ENCODE results near the gene SLC2A10.

Gene SLC2A10

GRCh38 chr20:46689754-46690085, 19.7 kb upstream of the SLC2A10 start:
- Mint-ChIP-seq H3K4me3 (peak overlapping the region; percentile 93), H3K4me1 (peaks cover 50% of the 10 kb centered on the region), H3K36me3 (ENCODE audit: low read depth) (peaks cover 23% of the 10 kb centered on the region), H3K9me3 (no peaks in the 10 kb centered on the region), H3K27me3 (no peaks in the 10 kb centered on the region), H3K27ac (peak overlapping the region; percentile 89)
- ATAC-seq (no peak), DNase-seq (no peak)

DNA sequence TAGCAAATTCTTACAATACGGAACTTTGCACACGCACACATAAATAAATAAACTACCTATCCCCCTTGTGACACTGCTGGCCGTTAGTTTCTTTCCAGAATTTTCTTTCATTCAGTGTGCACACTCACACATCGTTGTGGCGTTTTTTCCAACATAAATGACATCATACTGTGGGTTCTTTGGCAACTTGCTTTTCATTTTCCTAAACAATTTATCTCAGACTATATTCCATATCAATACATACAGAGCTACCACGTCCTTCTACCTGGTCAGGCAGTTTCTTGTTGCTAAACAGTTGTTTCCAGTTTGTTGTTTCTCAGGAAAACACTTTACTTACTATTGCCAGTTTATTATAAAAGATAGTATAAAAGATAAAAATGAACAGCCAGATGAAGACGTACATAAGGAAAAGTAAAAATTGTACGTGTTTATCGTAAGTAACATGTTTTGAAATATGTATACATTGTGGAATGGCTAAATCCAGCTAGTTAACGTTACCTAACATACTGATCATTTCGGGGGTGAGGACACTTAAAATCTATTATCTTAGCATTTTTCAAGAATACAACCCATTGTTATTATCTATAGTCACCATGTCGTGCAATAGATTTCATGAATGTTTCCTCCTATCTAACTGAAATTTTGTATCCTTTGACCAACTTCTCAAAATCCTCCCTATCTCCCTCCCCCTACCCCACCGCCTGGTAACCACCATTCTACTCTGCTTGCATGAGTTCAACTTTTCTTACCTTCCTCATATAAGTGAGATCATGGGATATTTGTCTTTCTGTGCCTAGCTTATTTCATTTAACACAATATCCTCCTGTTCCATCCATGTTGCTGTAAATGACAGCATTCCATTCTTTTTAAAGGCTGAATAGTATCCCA, 19.0 kb upstream of the SLC2A10 start:
- Mint-ChIP-seq H3K27ac (peak overlapping the region; percentile 89), H3K36me3 (ENCODE audit: low read depth) (peaks cover 19% of the 10 kb centered on the region), H3K9me3 (no peaks in the 10 kb centered on the region), H3K27me3 (no peaks in the 10 kb centered on the region), H3K4me3 (peak overlapping the region; percentile 93), H3K4me1 (peaks cover 46% of the 10 kb centered on the region)
- ATAC-seq (no peak), DNase-seq (no peak)

DNA sequence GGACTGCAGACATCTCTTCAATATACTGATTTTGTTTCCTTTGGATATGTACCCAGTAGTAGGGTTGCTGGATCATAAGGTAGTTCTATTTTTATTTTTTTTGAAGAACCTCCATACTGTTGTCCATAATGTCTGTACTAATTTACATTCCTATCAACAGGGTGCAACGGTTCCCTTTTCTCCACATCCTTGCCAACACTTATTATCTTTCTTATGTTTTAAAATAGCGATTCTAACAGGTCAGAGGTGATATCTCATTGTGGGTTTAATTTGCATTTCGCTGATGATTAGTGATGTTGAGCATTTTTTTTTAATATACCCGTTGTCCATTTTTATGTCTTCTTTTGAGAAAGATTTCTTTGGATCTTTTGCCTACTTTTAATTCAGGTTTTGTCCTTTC, 18.3 kb upstream of the SLC2A10 start:
- no peak for DNase-seq
- H3K4me1 Mint-ChIP-seq, result peaks cover 44% of the 10 kb centered on the region
- no peaks in the 10 kb centered on the region for H3K27me3 Mint-ChIP-seq
- no peak overlapping the region for H3K27ac Mint-ChIP-seq
- no peak for ATAC-seq
- no peaks in the 10 kb centered on the region for H3K9me3 Mint-ChIP-seq
- H3K4me3 Mint-ChIP-seq, result no peak overlapping the region
- peaks cover 13% of the 10 kb centered on the region for H3K36me3 Mint-ChIP-seq (ENCODE audit: low read depth)

- H3K9me3 Mint-ChIP-seq, result no peaks in the 10 kb centered on the region
- peaks cover 9% of the 10 kb centered on the region for H3K27me3 Mint-ChIP-seq
- H3K36me3 Mint-ChIP-seq (ENCODE audit: low read depth), result no peaks in the 10 kb centered on the region
- no peak for ATAC-seq
- no peak for DNase-seq
- no peak overlapping the region for H3K27ac Mint-ChIP-seq
- peaks cover 21% of the 10 kb centered on the region for H3K4me1 Mint-ChIP-seq
- H3K4me3 Mint-ChIP-seq, result no peak overlapping the region
Measured at GRCh38 chr20:46694484-46694883, 15.0 kb upstream of the SLC2A10 start.

- Mint-ChIP-seq H3K27ac (no peak overlapping the region), H3K9me3 (no peaks in the 10 kb centered on the region), H3K4me1 (peaks cover 11% of the 10 kb centered on the region), H3K4me3 (no peak overlapping the region), H3K36me3 (ENCODE audit: low read depth) (no peaks in the 10 kb centered on the region), H3K27me3 (peaks cover 20% of the 10 kb centered on the region)
- ATAC-seq (peak; percentile 46), DNase-seq (no peak)
Measured at GRCh38 chr20:46695892-46696291, 13.6 kb upstream of the SLC2A10 start.

DNA sequence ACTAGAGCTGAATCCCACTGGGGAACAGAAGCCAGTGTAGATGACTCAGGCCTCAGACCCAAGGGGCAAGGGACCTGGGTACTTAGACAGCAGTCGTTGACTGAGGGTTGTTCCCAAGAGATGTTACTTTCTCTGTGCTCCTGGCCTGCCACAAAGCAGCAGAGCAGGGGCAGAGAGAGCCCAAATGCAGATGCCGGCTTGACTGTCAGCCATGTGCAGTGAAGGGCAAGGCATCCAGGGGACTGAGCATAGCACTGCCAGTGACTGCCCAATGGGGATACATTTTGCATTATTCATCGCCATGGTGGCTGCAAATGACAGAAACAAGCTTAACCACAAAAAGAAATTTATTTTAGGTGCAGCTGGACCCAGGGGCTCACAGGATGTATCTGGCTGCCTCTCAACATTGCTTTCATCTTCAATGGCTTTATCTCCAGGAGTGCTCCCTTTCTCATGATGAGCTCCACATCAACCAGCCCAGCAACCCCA, 12.6 kb upstream of the SLC2A10 start:
- no peaks in the 10 kb centered on the region for H3K36me3 Mint-ChIP-seq (ENCODE audit: low read depth)
- peaks cover 9% of the 10 kb centered on the region for H3K4me1 Mint-ChIP-seq
- peaks cover 22% of the 10 kb centered on the region for H3K27me3 Mint-ChIP-seq
- no peak overlapping the region for H3K27ac Mint-ChIP-seq
- H3K9me3 Mint-ChIP-seq, result no peaks in the 10 kb centered on the region
- no peak for ATAC-seq
- no peak for DNase-seq
- H3K4me3 Mint-ChIP-seq, result no peak overlapping the region

DNA sequence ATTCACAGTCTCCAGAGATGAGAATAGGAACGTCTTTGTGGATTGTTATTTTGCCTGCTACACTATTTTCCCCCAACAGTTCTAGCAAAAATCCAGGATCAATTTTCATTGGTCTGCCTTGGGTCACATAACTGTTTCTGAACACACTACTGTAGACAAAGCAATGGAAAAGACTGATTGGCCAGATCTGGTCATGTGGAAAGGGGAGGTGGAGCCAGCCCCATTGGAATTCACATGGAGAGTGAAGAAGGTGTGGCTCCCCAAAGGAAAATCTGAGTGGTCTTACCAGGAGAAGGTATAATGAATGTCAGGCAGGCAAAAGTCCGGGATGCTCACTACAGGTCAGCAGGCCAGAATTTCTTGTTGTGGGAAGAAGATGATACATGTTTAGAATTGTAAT, 10.7 kb upstream of the SLC2A10 start:
- Mint-ChIP-seq H3K9me3 (no peaks in the 10 kb centered on the region), H3K4me1 (peaks cover 9% of the 10 kb centered on the region), H3K4me3 (no peak overlapping the region), H3K36me3 (ENCODE audit: low read depth) (no peaks in the 10 kb centered on the region), H3K27me3 (peaks cover 24% of the 10 kb centered on the region), H3K27ac (no peak overlapping the region)
- ATAC-seq, result no peak
- DNase-seq, result no peak

DNA sequence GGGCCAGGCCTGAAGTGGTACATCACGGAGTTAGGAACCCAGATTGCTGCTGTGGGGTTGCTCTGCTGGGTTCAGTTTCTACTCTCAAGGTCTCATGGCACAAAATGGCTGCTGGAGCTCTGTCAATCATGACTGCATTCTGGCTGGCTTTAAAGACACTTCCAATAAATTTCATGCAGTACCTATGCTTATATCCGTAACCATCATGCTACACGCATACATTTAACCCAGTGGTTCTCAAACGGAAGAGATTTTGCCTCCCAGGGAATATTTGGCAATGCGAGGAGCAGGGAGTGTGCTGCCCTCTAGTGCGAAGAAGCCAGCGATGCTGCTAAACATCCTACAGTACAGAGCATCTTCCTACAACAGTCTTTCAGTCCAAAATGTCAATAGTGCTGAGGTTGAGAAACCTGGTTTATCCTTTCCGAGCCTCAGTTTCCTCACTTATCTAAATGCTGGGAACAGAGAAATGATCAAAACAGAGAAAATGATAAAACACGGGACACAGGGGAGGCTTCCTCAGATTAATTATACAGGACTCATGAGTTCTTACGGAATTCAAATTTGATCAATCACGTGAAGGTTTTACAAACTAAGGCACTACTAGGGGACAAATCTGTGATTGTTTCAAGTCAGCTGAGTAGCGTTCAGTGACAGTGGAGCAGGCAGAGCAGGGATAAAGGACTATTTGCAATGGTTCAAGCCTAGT, 9.6 kb upstream of the SLC2A10 start:
- Mint-ChIP-seq H3K36me3 (ENCODE audit: low read depth) (no peaks in the 10 kb centered on the region), H3K4me1 (peaks cover 4% of the 10 kb centered on the region), H3K27me3 (peaks cover 29% of the 10 kb centered on the region), H3K9me3 (no peaks in the 10 kb centered on the region), H3K4me3 (no peak overlapping the region), H3K27ac (no peak overlapping the region)
- DNase-seq (no peak), ATAC-seq (no peak)

GRCh38 chr20:46700481-46700880, 9.0 kb upstream of the SLC2A10 start:
- H3K4me1 Mint-ChIP-seq, result peaks cover 4% of the 10 kb centered on the region

GRCh38 chr20:46701057-46701456, 8.4 kb upstream of the SLC2A10 start:
- no peak for ATAC-seq
- DNase-seq, result no peak
- Mint-ChIP-seq H3K4me3 (no peak overlapping the region), H3K27ac (no peak overlapping the region), H3K36me3 (ENCODE audit: low read depth) (no peaks in the 10 kb centered on the region), H3K9me3 (no peaks in the 10 kb centered on the region), H3K27me3 (peaks cover 29% of the 10 kb centered on the region), H3K4me1 (no peaks in the 10 kb centered on the region)

More at GRCh38 chr20:46700481-46700880, 9.0 kb upstream of the SLC2A10 start:
- no peak overlapping the region for H3K4me3 Mint-ChIP-seq
- peaks cover 29% of the 10 kb centered on the region for H3K27me3 Mint-ChIP-seq
- no peak for DNase-seq
- H3K27ac Mint-ChIP-seq, result no peak overlapping the region
- H3K9me3 Mint-ChIP-seq, result no peaks in the 10 kb centered on the region
- ATAC-seq, result no peak
- H3K36me3 Mint-ChIP-seq (ENCODE audit: low read depth), result no peaks in the 10 kb centered on the region

- no peak for DNase-seq
- Mint-ChIP-seq H3K4me3 (no peak overlapping the region), H3K27me3 (peaks cover 30% of the 10 kb centered on the region), H3K27ac (no peak overlapping the region), H3K36me3 (ENCODE audit: low read depth) (no peaks in the 10 kb centered on the region), H3K9me3 (no peaks in the 10 kb centered on the region), H3K4me1 (no peaks in the 10 kb centered on the region)
- ATAC-seq, result no peak
Measured at GRCh38 chr20:46701556-46701955, 7.9 kb upstream of the SLC2A10 start.

- Mint-ChIP-seq H3K27ac (no peak overlapping the region), H3K4me1 (no peaks in the 10 kb centered on the region), H3K36me3 (ENCODE audit: low read depth) (no peaks in the 10 kb centered on the region), H3K4me3 (no peak overlapping the region), H3K27me3 (peaks cover 32% of the 10 kb centered on the region), H3K9me3 (no peaks in the 10 kb centered on the region)
- ATAC-seq (no peak), DNase-seq (no peak)
Measured at GRCh38 chr20:46701986-46702385, 7.5 kb upstream of the SLC2A10 start.

GRCh38 chr20:46702447-46703203, 6.8 kb upstream of the SLC2A10 start:
- H3K27me3 Mint-ChIP-seq, result peaks cover 34% of the 10 kb centered on the region

GRCh38 chr20:46703435-46703834, 6.0 kb upstream of the SLC2A10 start:
- DNase-seq (no peak), ATAC-seq (no peak)
- Mint-ChIP-seq H3K27ac (no peak overlapping the region), H3K4me1 (no peaks in the 10 kb centered on the region), H3K9me3 (no peaks in the 10 kb centered on the region), H3K27me3 (peaks cover 38% of the 10 kb centered on the region), H3K4me3 (no peak overlapping the region), H3K36me3 (ENCODE audit: low read depth) (no peaks in the 10 kb centered on the region)

More at GRCh38 chr20:46702447-46703203, 6.8 kb upstream of the SLC2A10 start:
- H3K4me3 Mint-ChIP-seq, result no peak overlapping the region
- H3K9me3 Mint-ChIP-seq, result no peaks in the 10 kb centered on the region
- no peaks in the 10 kb centered on the region for H3K4me1 Mint-ChIP-seq
- no peaks in the 10 kb centered on the region for H3K36me3 Mint-ChIP-seq (ENCODE audit: low read depth)
- ATAC-seq (no peak), DNase-seq (no peak)
- no peak overlapping the region for H3K27ac Mint-ChIP-seq
